Adrenal gland (tissue), 12 donors: Measurements from ENCODE around the gene STARD7. TPM values are rescaled to one million over a fixed set of nuclear protein-coding genes. Genes with fewer than 3 reads are reported as not detected.
A peak's percentile ranks its signal among the peaks of the same experiment; 100 is the strongest.

Source experiments
- DNase-seq, 7 donors: peaks; one replicate each; pipeline ENCODE4 v3.0.0-alpha.2; 2019 to 2020
- H3K27ac ChIP-seq, 5 donors: fragments of 200-600 bp; sonication (generic) in 4 of 5; 1 replicate in 3 of 5; 2 replicates in 2 of 5; pipeline versions ENCODE4 v1.5.1 to v1.8.0; 2016 to 2020; ENCODE audit warnings: mild to moderate bottlenecking in 1 of 5
- H3K27me3 ChIP-seq: fragments of 200-600 bp; 2 replicates; pipeline ENCODE4 v1.8.0; 2021
- H3K36me3 ChIP-seq, 2 donors: fragments of 200-600 bp; replicated peaks in 1 of 2; 1 replicate in 1 of 2; 2 replicates in 1 of 2; pipeline versions ENCODE4 v1.5.1 to v1.8.0; 2018 to 2022
- H3K4me1 ChIP-seq, 2 donors: fragments of 200-600 bp; replicated peaks in 1 of 2; 1 replicate in 1 of 2; 2 replicates in 1 of 2; pipeline versions ENCODE4 v1.5.1 to v1.8.0; 2018 to 2021
- H3K4me3 ChIP-seq, 4 donors: fragments of 200-600 bp; sonication (generic) in 3 of 4; one replicate each; pipeline ENCODE4 v1.5.1; 2016 to 2018
- H3K9me3 ChIP-seq, 3 donors: fragments of 200-600 bp; sonication (generic) in 1 of 3; replicated peaks in 1 of 3; 1 replicate in 2 of 3; 2 replicates in 1 of 3; pipeline versions ENCODE4 v1.5.1 to v1.8.0; 2016 to 2021
- POLR2A ChIP-seq, 2 donors: fragments of 450-650 bp; IDR thresholded peaks; one replicate each; pipeline ENCODE4 v1.6.1; 2017; ENCODE audit warnings: antibody characterized with exemption in 2 of 2, mild to moderate bottlenecking in 2 of 2, moderate library complexity in 1 of 2
- WGBS, 4 donors: extraction: QIAGEN DNeasy Blood & Tissue Kit in 2 of 4; methylation state at CpG; one replicate each; pipeline versions ENCODE4 v1.1.5 to v1.1.7; 2013 to 2017; 5-methylcytosine and 5-hydroxymethylcytosine counted together
- intact Hi-C, 2 donors: fragments of 100-400 bp; cut with DNase I; formaldehyde crosslinking; loops; one replicate each; pipeline versions ENCODE4 v1.14.1 to v1.15.0; 2022 to 2023
- polyA plus RNA-seq, 3 donors: library from polyadenylated mRNA; stranded (reverse); fragments of 200-250 nt in 2 of 3; fragments of 350-450 nt in 1 of 3; fragmentation: Illumina TruSeq in 1 of 3; extraction: RNeasy Lipid Tissue Mini Kit (QIAGEN cat#74804) in 1 of 3; gene quantifications; one replicate each; pipeline ENCODE4 v1.2.3, GENCODE V29; 2013 to 2014
- total RNA-seq, 9 donors: library from RNA; depleted of rRNA in 4 of 9; stranded (reverse); fragments of >200 nt in 4 of 9; fragments of 120-200 nt in 1 of 9; fragmentation: NEBNext Ultra II Directional in 1 of 9; extraction: Animal tissue kit (Norgen Biotek cat#: 25700) in 1 of 9; gene quantifications; one replicate each; pipeline versions ENCODE4 v1.1.0 to v1.2.4, GENCODE V29; 2013 to 2023
- TF ChIP-seq, protein P1 (sequence below), 6 experiments: fragments of 450-650 bp in 4 of 6; fragments of 200-600 bp in 2 of 6; sonication (generic) in 1 of 6; IDR thresholded peaks; 1 replicate in 5 of 6; 2 replicates in 1 of 6; pipeline versions ENCODE4 v1.5.1 to v1.8.0; 2016 to 2021; ENCODE audit warnings: antibody characterized with exemption in 6 of 6, mild to moderate bottlenecking in 2 of 6, moderate library complexity in 1 of 6
- donor health status: healthy with polysubstance abuse.
- donor health status: Bipolar disorder and iron deficiency.
- donor health status: DM: yes; HTN: yes; CAD: no.
- donor health status: DM: no; HTN: no; CAD: no.
- donor health status: DM: no; HTN: no; CAD: no.
- donor health status: DM: yes; HTN: yes; CAD: no.

The STARD7 gene
- total and polyA plus RNA-seq, 12 donors, result 37.8 to 209 (median 160) TPM

DNA sequence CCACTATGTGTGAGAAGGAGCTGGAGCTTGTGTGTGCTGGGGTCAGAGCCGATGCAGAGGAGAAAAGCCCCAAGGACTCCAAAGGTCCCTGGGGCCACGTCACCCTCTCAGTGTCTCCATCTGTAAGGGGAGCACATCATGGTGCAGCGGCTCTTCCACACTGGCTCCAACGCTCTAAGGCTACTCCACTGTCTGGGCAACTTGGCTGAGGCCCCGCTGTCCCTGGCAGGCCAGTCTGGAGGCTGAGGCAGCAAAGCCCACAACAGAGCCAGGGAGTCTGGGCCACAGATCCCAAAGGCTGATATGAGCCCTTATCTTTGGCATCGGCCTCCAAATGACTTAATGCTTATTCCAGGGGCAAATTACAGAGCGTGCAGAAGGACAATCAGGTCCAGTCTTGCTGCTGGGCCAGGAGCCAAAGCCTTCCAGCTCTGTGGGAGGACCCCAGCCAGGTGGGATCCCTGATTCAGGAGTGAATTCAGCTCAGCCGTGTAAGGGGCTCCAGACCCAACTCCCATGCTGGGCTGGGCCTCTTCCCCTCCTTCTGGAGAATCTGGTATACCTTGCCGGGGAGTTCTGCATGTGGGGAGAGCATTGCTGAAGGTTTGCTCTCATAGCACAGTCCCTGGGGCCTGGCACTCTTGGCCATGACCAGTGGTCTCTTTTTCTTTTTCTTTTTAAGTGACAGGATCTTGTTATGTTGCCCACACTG lies 61.6 kb downstream of the STARD7 start:
- 47 to 74% (median 53%) methylated on average over 5 to 9 of the region's 9 CpGs for WGBS, 4 donors
- no peak for TF ChIP-seq POLR2A (IDR thresholded peaks at IDR 0.05)
- TF ChIP-seq, protein P1, sequence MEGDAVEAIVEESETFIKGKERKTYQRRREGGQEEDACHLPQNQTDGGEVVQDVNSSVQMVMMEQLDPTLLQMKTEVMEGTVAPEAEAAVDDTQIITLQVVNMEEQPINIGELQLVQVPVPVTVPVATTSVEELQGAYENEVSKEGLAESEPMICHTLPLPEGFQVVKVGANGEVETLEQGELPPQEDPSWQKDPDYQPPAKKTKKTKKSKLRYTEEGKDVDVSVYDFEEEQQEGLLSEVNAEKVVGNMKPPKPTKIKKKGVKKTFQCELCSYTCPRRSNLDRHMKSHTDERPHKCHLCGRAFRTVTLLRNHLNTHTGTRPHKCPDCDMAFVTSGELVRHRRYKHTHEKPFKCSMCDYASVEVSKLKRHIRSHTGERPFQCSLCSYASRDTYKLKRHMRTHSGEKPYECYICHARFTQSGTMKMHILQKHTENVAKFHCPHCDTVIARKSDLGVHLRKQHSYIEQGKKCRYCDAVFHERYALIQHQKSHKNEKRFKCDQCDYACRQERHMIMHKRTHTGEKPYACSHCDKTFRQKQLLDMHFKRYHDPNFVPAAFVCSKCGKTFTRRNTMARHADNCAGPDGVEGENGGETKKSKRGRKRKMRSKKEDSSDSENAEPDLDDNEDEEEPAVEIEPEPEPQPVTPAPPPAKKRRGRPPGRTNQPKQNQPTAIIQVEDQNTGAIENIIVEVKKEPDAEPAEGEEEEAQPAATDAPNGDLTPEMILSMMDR (IDR thresholded peaks at IDR 0.05), result no peak
- H3K4me3 ChIP-seq, result no peak overlapping the region
- intact Hi-C loops, result loop anchor here in 1 of 2 donors (10.0 kb wide), 1 partner anchor 118 kb away; the partner anchor contains the start of genes CIAO1 and TMEM127
- H3K9me3 ChIP-seq, result no peaks in the 10 kb centered on the region
- no peaks in the 10 kb centered on the region for H3K36me3 ChIP-seq
- H3K4me1 ChIP-seq, result peaks cover 16 to 27% of the 10 kb centered on the region in 2 donors
- peak overlapping the region in 3 of 5 donors; percentile 36 to 61 (median 41) for H3K27ac ChIP-seq
- H3K27me3 ChIP-seq, result no peaks in the 10 kb centered on the region
- peak in 6 of 7 donors; percentile 77 to 88 (median 80) for DNase-seq

- H3K9me3 ChIP-seq, result no peaks in the 10 kb centered on the region
- no peak for TF ChIP-seq POLR2A (IDR thresholded peaks at IDR 0.05)
- TF ChIP-seq, protein P1 (IDR thresholded peaks at IDR 0.05), result no peak
- H3K27me3 ChIP-seq, result no peaks in the 10 kb centered on the region
- H3K36me3 ChIP-seq, result no peaks in the 10 kb centered on the region
- 63 to 77% (median 72%) methylated on average over 10 to 20 of the region's 20 CpGs for WGBS, 4 donors
- peak in 6 of 7 donors; percentile 31 to 68 (median 50) for DNase-seq
- intact Hi-C loops, result loop anchor here in 1 of 2 donors (10.0 kb wide), 1 partner anchor 118 kb away; the partner anchor contains the start of genes CIAO1 and TMEM127
- H3K4me1 ChIP-seq, result peaks cover 16 to 27% of the 10 kb centered on the region in 2 donors
- H3K27ac ChIP-seq, result peak overlapping the region in 4 of 5 donors; percentile 10 to 61 (median 38)
- no peak overlapping the region for H3K4me3 ChIP-seq
Measured at GRCh38 chr2:96146153-96146880, 62.3 kb downstream of the STARD7 start.

DNA sequence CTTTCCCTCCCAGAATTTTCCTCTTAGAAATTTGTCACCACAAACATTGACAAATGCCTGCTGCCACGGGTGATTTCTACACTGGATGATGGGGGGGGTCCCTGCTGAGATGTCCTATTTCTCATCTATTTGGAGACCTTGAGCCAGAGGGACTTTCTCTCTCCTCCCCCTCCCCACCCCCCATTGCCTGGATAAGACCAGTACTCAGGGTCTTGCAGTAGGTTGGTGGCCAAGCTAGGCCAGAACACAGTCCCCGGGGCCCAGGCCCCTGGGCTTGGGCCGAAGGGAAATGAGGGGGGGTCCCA lies 62.8 kb downstream of the STARD7 start:
- no peaks in the 10 kb centered on the region for H3K27me3 ChIP-seq
- no peaks in the 10 kb centered on the region for H3K36me3 ChIP-seq
- H3K27ac ChIP-seq, result peak overlapping the region in 3 of 5 donors; percentile 10 to 61 (median 33)
- DNase-seq, result no peak
- peaks cover 16 to 27% of the 10 kb centered on the region in 2 donors for H3K4me1 ChIP-seq
- 40 to 63% (median 51%) methylated on average over 3 of the region's 3 CpGs for WGBS, 4 donors
- H3K4me3 ChIP-seq, result no peak overlapping the region
- H3K9me3 ChIP-seq, result no peaks in the 10 kb centered on the region
- intact Hi-C loops, result loop anchor here in 1 of 2 donors (10.0 kb wide), 1 partner anchor 119 kb away; the partner anchor contains the start of genes CIAO1 and TMEM127
- no peak for TF ChIP-seq POLR2A (IDR thresholded peaks at IDR 0.05)
- TF ChIP-seq, protein P1 (IDR thresholded peaks at IDR 0.05), result no peak
